Stimulated activated CD4-positive, alpha-beta T cell treated with anti-CD3 and anti-CD28 coated beads, Interleukin-12 subunit alpha, Interleukin-12 subunit beta, amount 100 ng/mL, for 48 hours (primary cell): ENCODE results near the gene WWTR1.

Experiments
- DNase-seq, 3 donors: peaks; one replicate each; pipeline ENCODE4 v3.0.0-alpha.2; 2020; ENCODE audit warnings: low read depth in 2 of 3, low spot score in 1 of 3

WWTR1 gene

DNA sequence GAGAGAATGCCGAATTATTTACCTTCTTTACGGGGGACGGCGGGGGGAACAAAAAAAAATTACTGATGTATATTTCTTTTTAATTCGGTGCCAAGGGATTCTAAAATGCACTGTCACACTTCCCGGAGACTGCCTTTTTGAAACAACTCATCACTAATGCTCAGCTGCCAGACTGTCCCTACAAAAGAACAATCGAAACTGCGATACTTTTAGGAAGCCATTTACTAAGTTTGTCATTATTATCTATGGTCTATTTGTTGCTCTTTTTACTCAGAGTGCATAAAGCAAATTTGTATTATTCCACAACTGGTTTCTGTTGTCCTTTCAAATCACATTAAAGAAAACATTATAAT lies 122.5 kb downstream of the WWTR1 start:
- no peak for DNase-seq

DNA sequence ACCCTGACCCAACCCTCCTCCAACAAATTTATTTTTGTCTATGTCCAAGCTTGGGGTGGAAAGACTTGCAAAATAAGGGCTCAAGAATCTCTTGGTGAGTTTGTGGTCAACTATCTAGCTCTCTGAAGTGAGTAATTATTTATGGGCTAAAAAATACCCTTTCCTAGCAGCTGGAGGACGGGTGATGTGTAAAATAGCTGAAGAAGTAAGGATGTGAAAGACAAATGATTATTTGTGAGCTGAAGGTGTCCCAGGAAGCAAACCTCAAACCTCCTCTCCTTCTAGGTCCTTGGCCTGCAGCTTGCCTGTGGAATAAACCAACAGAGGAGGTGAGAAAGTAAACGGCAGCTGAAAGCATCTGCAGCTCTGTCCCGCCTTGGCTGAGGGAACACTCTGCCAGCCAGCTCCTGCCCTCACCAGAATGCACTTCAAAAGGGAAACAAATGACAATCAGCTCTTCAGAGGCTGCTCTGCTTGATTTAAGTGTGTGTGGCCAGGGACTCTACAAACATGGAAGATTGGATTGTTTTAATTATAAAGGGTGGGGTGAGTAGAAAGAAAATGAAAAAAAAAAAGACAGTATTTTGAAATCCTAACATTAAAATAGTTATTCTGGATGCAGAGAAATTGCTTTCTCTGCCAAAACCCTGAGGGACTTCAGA lies 123.0 kb downstream of the WWTR1 start:
- DNase-seq, result no peak

DNA sequence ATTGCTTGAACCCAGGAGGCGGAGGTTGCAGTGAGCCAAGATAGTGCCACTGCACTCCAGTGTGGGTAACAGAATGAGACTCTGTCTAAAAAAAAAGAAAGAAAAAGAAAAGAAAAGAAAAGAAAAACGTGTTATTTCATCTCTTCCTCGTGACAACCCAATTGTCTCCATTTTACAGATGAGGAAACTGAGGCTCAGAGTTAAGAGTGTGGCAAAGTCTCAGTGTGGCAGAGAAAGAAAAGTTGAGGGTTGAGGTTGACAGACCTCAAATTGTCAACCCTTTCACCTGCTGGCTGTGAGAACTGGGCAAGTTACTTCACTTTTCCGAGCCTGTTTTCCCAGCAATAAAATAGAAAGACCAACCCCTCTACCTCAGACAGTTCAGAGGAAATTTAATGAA lies 123.7 kb downstream of the WWTR1 start:
- no peak for DNase-seq

DNA sequence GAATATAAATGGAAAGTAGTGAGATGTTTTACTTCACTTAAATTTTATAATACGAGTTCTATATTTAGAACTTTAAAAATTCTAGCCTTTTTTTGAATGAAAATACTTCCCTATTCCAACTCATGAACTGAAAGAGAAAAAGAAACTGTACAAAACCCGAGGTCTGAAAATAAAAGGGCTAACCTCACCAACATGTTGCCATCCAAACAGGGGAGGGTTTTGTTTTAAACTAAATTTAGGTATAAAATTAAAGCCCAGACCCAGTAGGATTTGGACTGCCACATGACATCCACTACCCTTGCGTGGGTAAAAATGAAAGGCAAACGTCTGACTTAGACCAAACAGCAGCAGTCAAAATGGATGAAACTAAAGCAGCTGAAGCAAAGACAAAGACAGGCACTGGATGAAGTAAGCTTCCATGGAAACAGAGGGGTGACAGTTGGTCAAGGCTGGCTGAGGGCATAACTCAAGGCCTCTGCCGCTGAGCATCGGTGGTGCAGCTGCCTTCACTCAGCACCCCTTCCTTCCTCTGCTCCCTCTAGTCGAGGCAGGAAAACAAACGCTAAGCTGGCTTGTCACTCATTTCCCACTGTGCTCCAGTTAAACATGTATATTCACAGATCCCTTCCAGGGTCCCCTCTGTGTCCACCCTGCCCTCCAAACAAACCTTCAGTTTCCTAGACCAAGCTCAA lies 125.2 kb downstream of the WWTR1 start:
- no peak for DNase-seq

DNA sequence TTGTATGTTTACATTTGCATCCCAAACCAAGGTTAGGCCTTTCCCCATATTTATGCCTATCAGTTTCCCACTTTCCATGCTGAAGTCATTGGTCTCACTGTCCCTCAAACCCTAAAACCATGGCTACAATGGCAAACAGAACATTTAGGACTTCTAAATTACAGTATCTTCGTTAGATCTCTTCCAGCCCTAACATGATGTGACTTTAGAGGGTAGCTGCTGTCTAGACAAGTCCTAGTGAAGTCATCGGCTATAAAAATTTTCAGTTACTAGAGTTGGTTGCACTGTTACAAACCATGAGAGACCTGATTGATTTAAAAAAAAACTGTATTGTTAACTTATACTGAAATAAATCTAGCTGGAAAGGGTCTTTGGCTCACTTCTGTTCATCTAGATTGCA lies 128.7 kb downstream of the WWTR1 start:
- DNase-seq, result no peak

DNA sequence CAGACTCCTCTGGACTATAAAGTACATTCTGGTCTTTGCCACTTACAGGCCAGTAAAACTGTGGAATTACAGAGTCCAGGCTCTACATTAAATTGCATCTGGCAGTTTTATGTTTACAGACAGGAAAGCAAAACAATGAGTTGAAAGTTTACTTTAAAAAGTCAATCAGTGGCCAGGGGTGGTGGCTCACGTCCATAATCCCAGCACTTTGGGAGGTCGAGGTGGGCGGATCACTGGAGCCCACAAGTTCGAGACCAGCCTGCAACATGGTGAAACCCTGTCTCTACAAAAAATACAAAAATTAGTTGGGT lies 129.5 kb downstream of the WWTR1 start:
- DNase-seq, result no peak

DNA sequence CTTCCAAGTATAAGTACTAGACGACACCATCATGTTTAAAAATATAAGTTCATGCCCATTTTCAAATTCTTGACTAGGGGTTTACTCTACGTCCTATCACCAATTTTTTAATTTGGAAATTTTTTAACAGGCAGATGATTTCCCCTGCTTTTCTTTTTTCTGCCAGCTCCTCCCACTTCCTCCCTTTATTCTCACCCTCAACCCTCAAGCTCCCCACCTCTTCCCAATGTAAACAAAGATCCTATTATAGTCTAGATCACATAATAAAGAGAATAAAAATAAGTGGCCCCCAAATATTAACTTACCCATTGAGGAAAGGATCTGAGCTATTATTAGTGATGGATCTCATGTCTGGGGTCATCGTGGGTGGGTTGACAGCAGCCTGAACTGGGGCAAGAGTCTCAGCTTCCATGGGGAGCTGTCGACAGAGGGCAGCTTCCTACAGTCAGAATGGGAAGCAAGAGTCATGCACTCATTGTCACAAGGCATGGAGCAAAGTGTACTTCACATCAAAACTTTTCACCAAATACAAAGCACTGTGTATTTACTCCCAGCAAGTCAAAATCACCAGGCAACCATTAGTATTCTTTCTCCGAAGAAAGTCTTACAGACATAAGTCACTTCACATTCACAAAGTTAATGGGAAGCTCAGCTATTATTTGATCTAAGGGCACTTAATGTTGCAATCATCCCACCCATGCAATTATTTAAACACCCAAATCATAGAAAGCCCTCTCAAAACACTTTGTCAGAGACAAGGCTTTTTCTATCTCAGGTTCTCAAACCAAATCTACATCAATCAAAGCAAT lies 130.1 kb downstream of the WWTR1 start:
- DNase-seq, result no peak

DNA sequence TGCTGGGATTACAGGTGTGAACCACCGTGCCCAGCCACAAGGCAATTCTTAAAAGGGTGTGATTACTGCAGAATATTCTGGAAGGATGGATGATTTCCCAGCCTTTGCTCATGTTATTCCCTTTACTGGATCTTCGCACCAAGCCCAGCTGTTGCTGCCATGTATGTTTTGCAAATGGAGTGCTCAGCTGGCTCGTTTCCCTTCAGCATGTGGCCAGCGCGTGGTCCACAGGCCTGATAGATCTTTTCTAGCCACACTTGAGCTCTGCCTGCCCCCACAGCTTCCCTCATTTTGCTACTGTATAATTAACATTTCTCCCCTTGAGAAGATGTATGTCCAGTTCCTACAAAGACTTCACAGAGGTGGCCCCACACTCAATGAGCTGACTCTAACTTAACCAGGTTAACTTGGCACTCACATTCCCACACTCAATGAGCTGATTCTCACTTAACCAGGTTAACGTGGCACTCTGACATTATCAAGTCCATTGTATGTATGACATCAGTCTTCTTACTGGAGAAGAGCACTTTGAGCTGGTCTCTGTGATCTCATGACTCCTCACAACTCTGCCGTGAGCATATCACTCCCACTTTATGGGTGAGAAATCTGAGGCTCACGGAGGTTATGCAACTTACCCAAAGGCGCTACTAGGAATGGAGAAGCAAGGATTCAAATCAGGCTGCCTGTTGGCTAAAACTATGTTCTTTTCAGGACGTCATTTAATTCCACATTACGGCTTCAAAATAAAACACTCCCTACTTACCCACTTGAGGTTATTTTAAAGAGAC lies 134.1 kb downstream of the WWTR1 start:
- no peak for DNase-seq

DNA sequence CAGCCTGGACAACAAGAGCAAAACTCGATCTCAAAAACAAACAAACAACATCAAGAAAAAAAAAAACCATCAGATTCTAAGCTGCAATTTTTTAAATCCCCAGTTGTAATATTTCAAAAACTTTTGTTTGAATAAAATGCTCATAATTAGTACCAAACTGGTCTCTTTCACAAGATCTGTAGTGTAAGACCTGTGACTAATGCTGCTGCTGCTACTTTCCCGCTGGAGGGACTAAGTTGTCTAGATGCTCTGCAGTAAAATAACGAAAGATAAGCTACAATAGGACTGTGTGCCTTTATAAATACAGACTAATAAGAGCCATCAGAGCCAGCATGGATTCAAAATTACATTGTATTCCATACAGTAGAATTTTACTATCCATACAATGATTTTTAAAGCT lies 137.9 kb downstream of the WWTR1 start:
- no peak for DNase-seq

DNA sequence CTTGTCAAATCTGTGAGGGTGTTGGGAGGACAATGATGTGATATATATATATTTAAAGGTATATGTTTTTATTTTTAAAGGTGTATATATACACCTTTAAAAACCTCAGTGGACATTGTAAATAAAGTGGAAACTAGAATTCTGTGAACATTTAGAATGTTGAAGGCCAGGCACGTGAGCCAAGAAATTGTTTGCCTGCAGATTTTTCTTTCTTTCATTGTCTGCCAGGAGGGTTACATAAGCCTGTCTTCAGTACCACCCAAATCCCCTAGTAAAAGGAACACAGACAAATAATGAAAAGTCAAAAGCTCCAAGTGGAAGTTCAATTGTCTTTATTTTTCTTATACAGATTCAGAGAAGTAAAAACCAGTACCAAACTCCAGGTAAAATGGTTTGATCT lies 140.9 kb downstream of the WWTR1 start:
- DNase-seq, result no peak

DNA sequence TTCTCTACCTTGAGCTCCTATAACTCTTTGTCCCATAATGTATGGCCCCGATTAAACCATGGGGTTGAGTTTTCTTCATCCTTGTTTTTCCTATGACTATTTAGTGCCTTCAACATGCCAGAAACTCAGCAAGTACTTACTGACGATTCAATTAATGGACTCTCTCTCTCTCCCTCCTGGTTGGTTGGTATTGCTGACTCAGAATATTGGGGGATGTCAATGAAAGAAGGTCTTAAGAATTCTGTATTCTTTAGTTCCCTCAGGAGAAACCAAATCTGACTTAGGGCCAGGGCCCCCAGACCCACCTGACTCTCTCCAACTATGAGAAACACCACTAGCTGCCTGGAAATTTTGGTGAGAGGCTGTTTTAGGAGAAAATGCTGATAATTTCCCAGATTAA lies 142.6 kb downstream of the WWTR1 start:
- DNase-seq, result no peak

DNA sequence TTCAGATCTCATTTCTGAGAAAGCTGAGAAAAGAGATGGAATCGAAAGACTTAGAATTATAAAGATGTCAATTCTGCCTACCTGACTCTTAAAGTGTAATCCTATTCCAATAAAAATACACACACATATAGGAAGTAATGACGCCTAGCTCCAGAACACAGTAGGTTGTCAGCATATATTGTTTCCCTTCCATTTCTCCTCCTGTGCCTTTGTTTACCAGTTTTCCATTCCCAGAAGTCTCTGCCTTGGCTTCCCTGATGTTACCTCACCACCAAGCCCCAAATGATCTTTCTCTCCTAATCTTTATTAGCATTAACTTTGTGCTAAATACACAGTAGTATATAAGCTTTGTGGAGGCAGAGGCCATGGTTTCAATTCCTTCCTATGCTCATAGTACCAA lies 143.4 kb downstream of the WWTR1 start:
- DNase-seq, result no peak

DNA sequence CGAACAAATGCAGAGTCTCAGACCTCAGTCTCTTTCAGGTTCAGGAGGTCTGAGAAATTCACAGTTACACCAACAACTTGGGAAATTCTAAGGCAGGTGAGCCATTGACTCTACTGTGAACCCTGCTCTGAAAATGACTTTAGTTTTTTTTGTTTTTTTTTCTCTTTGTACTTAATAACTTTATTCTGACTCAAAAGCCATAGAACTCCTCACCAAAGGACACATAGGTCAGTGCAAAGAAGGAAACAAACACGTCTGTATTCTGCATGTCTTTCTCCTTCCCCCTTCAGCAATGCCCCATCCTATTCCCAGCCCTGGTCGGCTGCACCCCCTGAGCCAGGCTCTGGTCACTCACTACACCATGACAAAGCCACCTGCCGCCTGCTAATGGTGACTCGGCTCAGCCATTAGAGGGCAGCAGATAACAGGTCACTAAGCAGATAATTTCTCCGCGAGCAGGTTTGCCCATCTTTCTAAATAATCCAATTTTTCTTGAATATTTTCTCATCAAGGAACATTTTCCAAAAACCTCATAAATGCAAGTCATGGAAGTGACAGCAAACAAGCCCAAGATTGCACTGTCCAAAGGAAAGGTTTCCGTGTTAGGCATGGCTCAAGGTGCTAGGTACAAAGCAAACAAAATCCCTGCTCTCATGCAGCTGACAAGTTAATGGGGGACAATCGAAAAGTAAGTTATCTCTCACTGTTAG lies 145.6 kb downstream of the WWTR1 start:
- peak in 1 of 3 donors; percentile 28 for DNase-seq

DNA sequence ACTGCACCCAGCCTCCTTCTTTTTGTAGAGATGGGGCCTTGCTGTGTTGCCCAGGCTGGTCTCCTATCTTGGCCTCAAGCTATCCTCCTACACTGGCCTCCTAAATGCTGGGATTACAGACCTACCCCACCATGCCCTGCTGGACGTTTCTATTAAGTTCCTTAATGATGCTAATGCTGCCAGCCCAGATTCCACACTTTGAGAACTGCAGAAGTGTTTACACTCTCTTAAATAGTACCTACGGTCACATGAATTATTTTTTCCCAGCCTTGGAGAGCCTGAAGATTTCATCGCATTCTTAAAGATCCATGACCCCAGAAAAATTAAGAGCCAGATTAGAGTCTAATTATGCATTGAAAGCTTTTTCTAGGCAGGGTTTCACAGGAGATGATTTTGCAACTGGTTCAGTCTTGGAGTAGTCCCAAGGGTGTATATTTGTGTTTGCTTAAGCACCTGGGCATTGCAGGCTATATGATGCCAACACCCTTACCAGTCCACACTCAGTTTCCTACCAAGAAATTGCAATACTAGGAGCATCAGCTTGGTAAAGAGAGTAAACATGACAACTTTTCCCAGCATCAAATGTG lies 146.7 kb downstream of the WWTR1 start:
- DNase-seq, result no peak

DNA sequence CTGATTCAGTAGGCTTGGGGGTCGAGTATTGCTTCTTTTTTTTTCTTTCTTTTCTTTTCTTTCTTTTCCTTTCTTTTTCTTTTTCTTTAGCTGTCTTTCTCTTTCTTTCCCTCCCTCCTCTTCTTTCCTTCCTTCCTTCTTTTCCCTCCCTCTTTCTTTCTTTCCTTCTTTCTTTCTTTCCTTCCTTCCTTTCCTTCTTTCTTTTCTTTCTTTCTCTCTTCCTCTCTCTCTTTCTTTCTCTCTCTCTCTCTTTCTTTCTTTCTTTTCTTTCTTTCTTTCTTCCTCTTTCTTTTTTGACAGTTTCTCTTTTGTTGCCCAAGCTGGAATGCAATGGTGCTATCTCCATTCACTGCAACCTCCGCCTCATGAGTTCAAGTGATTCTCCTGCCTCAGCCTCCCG lies 147.3 kb downstream of the WWTR1 start:
- no peak for DNase-seq

DNA sequence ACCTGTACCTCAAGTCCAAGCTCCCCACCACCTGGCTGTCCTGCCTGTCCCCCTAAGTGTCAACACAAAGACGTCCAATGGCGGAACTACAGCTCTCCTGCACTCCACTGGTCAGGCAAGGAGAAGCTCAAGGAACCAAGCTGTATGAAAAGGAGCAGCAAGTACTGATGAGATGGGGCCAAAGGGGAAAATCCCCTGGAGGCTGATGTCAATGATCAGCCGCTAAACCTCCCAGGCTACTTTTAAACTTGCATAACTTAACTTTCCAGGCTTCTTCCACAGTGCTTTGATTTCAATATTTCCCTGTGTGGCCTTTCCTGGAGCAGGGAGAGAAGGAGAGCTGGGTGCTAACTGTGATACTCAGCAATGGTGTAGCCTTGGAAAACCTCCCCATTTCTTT lies 148.3 kb downstream of the WWTR1 start:
- no peak for DNase-seq

DNA sequence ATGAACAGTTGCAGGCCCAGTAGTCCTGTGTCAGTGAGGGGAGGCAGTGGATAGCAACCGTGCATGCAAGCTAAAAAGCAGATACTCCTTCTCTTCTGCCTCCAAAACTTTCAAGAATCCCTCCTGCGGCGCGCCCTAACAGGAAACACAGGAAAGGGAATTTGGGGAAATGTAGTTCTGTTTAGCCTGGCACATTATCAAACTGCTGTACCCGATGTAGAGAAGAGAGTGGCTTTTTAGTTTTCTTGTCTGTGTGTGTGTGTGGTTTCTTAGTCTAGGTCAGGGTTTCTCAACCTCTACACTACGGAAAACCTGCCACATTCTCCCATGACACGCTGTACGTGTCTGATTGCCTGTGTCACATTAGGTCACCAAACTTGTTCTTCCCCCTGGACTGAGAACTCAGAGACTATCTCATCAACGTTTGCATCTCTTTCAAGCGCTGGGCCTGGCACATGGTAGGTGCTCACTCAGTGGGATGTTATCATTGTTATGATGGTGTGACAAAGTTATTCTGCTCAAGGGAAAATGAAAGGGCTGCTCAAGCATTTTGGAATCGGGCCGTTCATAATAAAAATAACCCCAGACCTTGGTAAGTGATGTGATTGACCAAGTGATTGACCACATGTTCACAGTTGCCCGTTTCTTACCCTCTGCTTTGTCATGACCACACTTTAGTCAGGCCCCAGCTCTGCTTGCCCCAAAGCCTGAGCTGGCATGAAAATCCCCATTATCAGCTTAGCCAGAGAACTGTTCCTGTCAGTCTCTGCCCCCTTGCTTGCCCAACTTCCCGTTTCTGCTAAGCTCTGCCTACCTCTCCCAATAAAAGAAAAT lies 150.1 kb downstream of the WWTR1 start:
- no peak for DNase-seq

DNA sequence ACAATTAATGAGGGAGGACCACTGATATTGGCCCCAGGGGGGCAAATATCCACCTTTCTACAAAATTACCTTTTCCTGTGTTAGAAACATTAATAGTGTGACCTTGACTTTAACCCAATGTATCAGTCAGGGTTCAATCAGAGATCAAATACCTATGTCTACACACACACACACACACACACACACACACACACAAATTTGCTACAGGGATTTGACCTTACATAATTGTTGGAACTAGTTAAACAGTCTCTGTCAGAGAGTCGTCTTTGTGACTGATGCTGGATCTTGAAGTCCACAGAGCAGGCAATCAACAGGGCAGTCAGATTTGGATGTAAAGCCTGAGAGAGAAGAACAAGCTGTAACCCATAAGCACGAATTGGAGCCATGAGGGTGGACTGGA lies 150.9 kb downstream of the WWTR1 start:
- DNase-seq, result no peak

DNA sequence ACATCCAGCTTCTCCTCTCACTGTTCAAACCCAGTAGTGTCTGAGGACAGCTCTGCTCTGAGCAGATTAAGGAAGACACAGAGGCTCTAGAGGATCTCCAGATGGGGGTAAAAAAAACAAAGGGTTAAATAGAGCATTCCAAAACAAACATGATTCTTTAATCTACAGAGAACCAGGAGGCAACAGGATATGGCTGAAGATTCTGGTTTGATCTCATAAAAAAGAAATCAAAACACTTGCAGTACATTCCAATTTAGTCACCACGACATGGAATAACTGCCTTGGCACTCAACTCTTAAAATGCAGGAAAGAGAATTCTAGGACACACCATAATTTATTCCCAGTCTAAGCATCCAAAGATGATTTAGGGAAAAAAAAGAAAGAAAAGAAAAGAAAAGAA lies 151.3 kb downstream of the WWTR1 start:
- no peak for DNase-seq

DNA sequence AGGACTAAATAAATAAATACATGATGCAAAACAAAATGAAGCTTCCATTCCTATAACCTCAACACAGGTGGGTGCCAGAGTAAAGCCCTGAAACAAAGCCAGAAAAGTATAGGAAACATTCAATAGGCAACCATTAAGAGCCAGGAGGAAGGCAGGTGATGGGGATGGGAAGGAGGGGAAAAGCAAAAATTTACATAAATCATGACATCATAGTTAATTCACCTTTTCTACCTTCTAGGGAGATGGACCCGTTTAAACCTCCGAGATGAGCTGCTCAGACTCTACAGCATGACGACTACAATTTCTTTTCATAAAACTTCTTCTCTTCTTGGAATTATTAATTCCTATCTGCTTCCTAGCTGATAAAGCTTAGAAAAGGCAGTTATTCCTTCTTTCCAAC lies 155.4 kb downstream of the WWTR1 start:
- no peak for DNase-seq
